GM12878 (cell line): ENCODE data around the gene HCST. TPM values are rescaled to one million over a fixed set of nuclear protein-coding genes. Genes with fewer than 3 reads are reported as not detected.
A peak's percentile ranks its signal among the peaks of the same experiment; 100 is the strongest.

Source experiments
- ATAC-seq: fragments of 200-7000 bp; cut with Tn5 transposase; 3 replicates; pipeline ENCODE4 v1.9.1; 2020; ENCODE audit warnings: mild to moderate bottlenecking, moderate library complexity
- BruUV-seq: library from RNA; stranded (reverse); fragments of 400-500 nt; replicated peaks from 2 replicates; lab custom pipeline; 2021; lab: Mats Ljungman, UMichigan
- CTCF ChIA-PET: fragments of 300-600 bp; sonication (Branson Sonifier 250); formaldehyde crosslinking; extraction: SDS; loops from one replicate; lab custom pipeline; 2021; ENCODE audit warnings: inconsistent platforms; lab: Yijun Ruan, JAX
- POLR2A ChIA-PET: fragments of 350-600 bp; formaldehyde crosslinking; extraction: SDS; loops from one replicate; lab custom pipeline; 2021; ENCODE audit warnings: inconsistent platforms; lab: Charles Lee
- RAD21 ChIA-PET: fragments of 300-600 bp; sonication (Branson Sonifier 250); formaldehyde crosslinking; loops from one replicate; lab custom pipeline; 2023; ENCODE audit warnings: antibody characterized with exemption; ENCODE audit not compliant: unreplicated experiment; lab: Charles Lee
- SMC1A ChIA-PET: fragments of 300-600 bp; sonication (Branson Sonifier 250); formaldehyde crosslinking; loops from one replicate; lab custom pipeline; 2023; ENCODE audit not compliant: unreplicated experiment, uncharacterized antibody; lab: Charles Lee
- DNase-seq: peaks from one replicate; pipeline ENCODE4 v3.0.0-alpha.2; 2011; ENCODE audit warnings: low read depth, low spot score
- FAIRE-seq: peaks from 3 replicates; lab custom pipeline; 2011; peaks lifted over from hg19 to GRCh38; lab: Jason Lieb, UNC
- H2AFZ ChIP-seq: 2 replicates; pipeline ENCODE4 v1.6.0; 2011; ENCODE audit warnings: low read depth, low read length, control low read depth; ENCODE audit not compliant: control insufficient read depth
- H3K27ac ChIP-seq: 2 replicates; pipeline ENCODE4 v1.5.1; 2011; ENCODE audit warnings: control low read depth; ENCODE audit not compliant: control insufficient read depth, insufficient read depth
- H3K27me3 ChIP-seq, 2 experiments: replicated peaks in 1 of 2; 2 replicates each; pipeline versions ENCODE4 v1.6.0 to v1.6.1; 2011; ENCODE audit warnings: low read length in 1 of 2; ENCODE audit not compliant: control insufficient read depth in 2 of 2, insufficient read depth in 2 of 2
- H3K36me3 ChIP-seq, 2 experiments: 2 replicates each; pipeline ENCODE4 v1.5.1; 2011; ENCODE audit warnings: low read length in 1 of 2; ENCODE audit not compliant: control insufficient read depth in 2 of 2, insufficient read depth in 2 of 2
- H3K4me1 ChIP-seq: 2 replicates; pipeline ENCODE4 v1.6.1; 2011; ENCODE audit warnings: mild to moderate bottlenecking, low read length, moderate library complexity, mixed read lengths; ENCODE audit not compliant: control insufficient read depth, insufficient read depth
- H3K4me2 ChIP-seq: 2 replicates; pipeline ENCODE4 v1.6.0; 2011; ENCODE audit warnings: control low read depth; ENCODE audit not compliant: control insufficient read depth, insufficient read depth
- H3K4me3 ChIP-seq: fragments of 200-600 bp; sonication (generic); 2 replicates; pipeline ENCODE4 v1.5.1; 2016
- H3K79me2 ChIP-seq: 2 replicates; pipeline ENCODE4 v1.6.0; 2011; ENCODE audit warnings: low read length; ENCODE audit not compliant: control insufficient read depth, insufficient read depth
- H3K9ac ChIP-seq: 2 replicates; pipeline ENCODE4 v1.8.0; 2011; ENCODE audit warnings: low read length, control low read depth, mixed read lengths; ENCODE audit not compliant: control insufficient read depth, insufficient read depth
- H3K9me3 ChIP-seq: replicated peaks from 3 replicates; pipeline ENCODE4 v1.5.1; 2011; ENCODE audit warnings: mild to moderate bottlenecking, low read length; ENCODE audit not compliant: control insufficient read depth, insufficient read depth
- H4K20me1 ChIP-seq: 2 replicates; pipeline ENCODE4 v1.6.0; 2011; ENCODE audit not compliant: control insufficient read depth, insufficient read depth
- CREB1 ChIP-seq: IDR thresholded peaks from 2 replicates; pipeline ENCODE4 v1.6.1; 2012; ENCODE audit warnings: low read depth, mild to moderate bottlenecking, inconsistent platforms
- POLR2A ChIP-seq: IDR thresholded peaks from 2 replicates; pipeline ENCODE4 v1.6.1; 2011; ENCODE audit warnings: low read depth, mild to moderate bottlenecking, low read length
- RFX5 ChIP-seq: IDR thresholded peaks from 2 replicates; pipeline ENCODE4 v1.6.1; 2011; ENCODE audit warnings: low read depth, low read length, improper control_type of control experiment
- WGBS: methylation state at CpG from one replicate; pipeline ENCODE4 v1.1.6; 2016; ENCODE audit warnings: low lambda C conversion rate; ENCODE audit not compliant: insufficient replicate concordance, insufficient coverage; ENCODE audit errors: missing lambda C conversion rate; 5-methylcytosine and 5-hydroxymethylcytosine counted together
- in situ Hi-C: fragments of 300-500 bp; cut with MboI; formaldehyde crosslinking; loops from 9 replicates; pipeline ENCODE4 v1.14.3; 2018; ENCODE audit warnings: mixed read lengths
- intact Hi-C: fragments of 100-400 bp; cut with micrococcal nuclease; formaldehyde crosslinking; loops from one replicate; pipeline ENCODE4 v1.14.2; 2022; ENCODE audit not compliant: unreplicated experiment
- polyA plus RNA-seq, 11 experiments: library from polyadenylated mRNA; depleted of rRNA in 4 of 11; unstranded in 6 of 11; stranded (reverse) in 5 of 11; fragments of >200 nt; fragmentation: Nextera tagmentation in 4 of 11; fragmentation: Illumina TruSeq in 1 of 11; extraction: Ambion mirVana in 4 of 11; extraction: Trizol in 1 of 11; gene quantifications; 1 replicate in 1 of 11; 2 replicates in 10 of 11; pipeline versions ENCODE4 v1.2.1 to v1.2.3, GENCODE V29; 2011 to 2016; ENCODE audit warnings: inconsistent platforms in 2 of 11, missing spikeins in 2 of 11, low read depth in 1 of 11
- total RNA-seq, 4 experiments: library from RNA; depleted of rRNA in 3 of 4; stranded (reverse); fragments of >200 nt in 3 of 4; fragmentation: Illumina TruSeq in 1 of 4; extraction: Trizol in 1 of 4; gene quantifications; 2 replicates each; pipeline versions ENCODE4 v1.2.1 to v1.2.3, GENCODE V29; 2013 to 2021

The HCST gene
- total and polyA plus RNA-seq, 10 of the 15 experiments (the other 5 are each of a cell fraction or from before 2014, with no cell fraction given), result 7.5 to 79.6 (median 33.6) TPM

- peaks cover 3% of the 10 kb centered on the region; the same call in 1 of the 2 replicates for H4K20me1 ChIP-seq
- RAD21 ChIA-PET, result interaction anchor here (7.3 kb wide), 1 partner anchor 46 kb away, joined by 107 read pairs; no protein-coding TSS in a partner anchor
- in situ Hi-C loops (loop anchor here (5.0 kb wide), 1 partner anchor 46 kb away; no protein-coding TSS in a partner anchor), intact Hi-C loops (no loop called here)
- H3K27ac ChIP-seq, result no peak overlapping the region
- H3K27me3 ChIP-seq, result no peaks in the 10 kb centered on the region
- peaks cover 18 to 19% of the 10 kb centered on the region in 2 experiments for H3K36me3 ChIP-seq
- no peak overlapping the region for H3K4me2 ChIP-seq
- WGBS, result 88% methylated on average over 7 of the region's 8 CpGs
- H3K4me1 ChIP-seq, result no peaks in the 10 kb centered on the region
- SMC1A ChIA-PET, result interaction anchor here (0.6 to 2.4 kb wide), 3 partner anchors 12 to 62 kb away, joined by 3 to 12 read pairs (median 3); no protein-coding TSS in a partner anchor
- no peaks in the 10 kb centered on the region for H3K79me2 ChIP-seq
- ATAC-seq (no peak), FAIRE-seq (no peak), DNase-seq (no peak)
- POLR2A ChIA-PET, result interaction anchor here (0.5 to 1.0 kb wide), 4 partner anchors 9 to 217 kb away, joined by 3 to 7 read pairs (median 4); no protein-coding TSS in a partner anchor
- no peak overlapping the region for H3K4me3 ChIP-seq
- no TSS peak for BruUV-seq
- H3K9me3 ChIP-seq, result no peaks in the 10 kb centered on the region
- H3K9ac ChIP-seq, result no peak overlapping the region
- CTCF ChIA-PET, result interaction anchor here (0.8 to 9.6 kb wide), 3 partner anchors 29 to 191 kb away, joined by 3 to 145 read pairs (median 4); no protein-coding TSS in a partner anchor
- no peak for TF ChIP-seq RFX5
- TF ChIP-seq, all 136 proteins: peak for 0
- H2AFZ ChIP-seq, result no peak overlapping the region
Observed at GRCh38 chr19:35885904-35886303, 16.4 kb upstream of the HCST start.

- Histone ChIP-seq H3K4me3 (no peak overlapping the region), H3K9ac (no peak overlapping the region), H3K79me2 (no peaks in the 10 kb centered on the region), H3K36me3 (peaks cover 19 to 24% of the 10 kb centered on the region in 2 experiments), H2AFZ (no peak overlapping the region), H4K20me1 (peaks cover 3% of the 10 kb centered on the region; the same call in 1 of the 2 replicates), H3K27ac (no peak overlapping the region), H3K27me3 (no peaks in the 10 kb centered on the region), H3K4me2 (no peak overlapping the region), H3K4me1 (no peaks in the 10 kb centered on the region), H3K9me3 (no peaks in the 10 kb centered on the region)
- FAIRE-seq, result no peak
- ATAC-seq, result no peak; the same call in 2 of the 3 replicates
- ChIA-PET POLR2A (interaction anchor here (1.5 kb wide), 1 partner anchor 44 kb away, joined by 6 read pairs; no protein-coding TSS in a partner anchor), SMC1A (interaction anchor here (0.7 to 2.4 kb wide), 2 partner anchors 42 to 43 kb away, joined by 3 to 12 read pairs; no protein-coding TSS in a partner anchor), CTCF (interaction anchor here (9.6 kb wide), 1 partner anchor 45 kb away, joined by 145 read pairs; no protein-coding TSS in a partner anchor), RAD21 (interaction anchor here (0.9 kb wide), 1 partner anchor 45 kb away, joined by 3 read pairs; no protein-coding TSS in a partner anchor)
- no TSS peak for BruUV-seq
- no peak for TF ChIP-seq CREB1
- peak; percentile 59; the same call in 1 of the 2 replicates for TF ChIP-seq POLR2A
- intact Hi-C loops, result no loop called here
- WGBS, result 87% methylated on average over 5 of the region's 5 CpGs
- in situ Hi-C loops, result loop anchor here (5.0 kb wide), 1 partner anchor 45 kb away; no protein-coding TSS in a partner anchor
- DNase-seq, result no peak
Observed at GRCh38 chr19:35887197-35887596, 15.1 kb upstream of the HCST start.
